ENCODE results near the gene KCNA4. TPM values are rescaled to one million over a fixed set of nuclear protein-coding genes. Genes with fewer than 3 reads are reported as not detected.
A peak's percentile ranks its signal among the peaks of the same experiment; 100 is the strongest.
"Not testable (repeated sequence)": the region's sequence is repeated elsewhere in the genome, so short reads cannot be mapped to it uniquely, and the experiment has no call there.

The KCNA4 gene
- total RNA-seq: not detected

- peak; percentile 75 for DNase-seq
Measured at GRCh38 chr11:30016588-30017363, at the start of gene KCNA4. TSS of gene KCNA4 (minus strand) at chr11:30017030. CDS start at chr11:30012678, 4,352 bp downstream.

GRCh38 chr11:30062103-30062502, 45.3 kb upstream of the KCNA4 start:
- DNase-seq: no peak

GRCh38 chr11:30059172-30059815, 42.5 kb upstream of the KCNA4 start:
- no peak for DNase-seq

- no peak for DNase-seq
Measured at GRCh38 chr11:30049214-30049613, 32.4 kb upstream of the KCNA4 start.

- DNase-seq: no peak
Measured at GRCh38 chr11:30046578-30046945, 29.7 kb upstream of the KCNA4 start.

GRCh38 chr11:30045921-30046577, 29.2 kb upstream of the KCNA4 start:
- DNase-seq: peak; percentile 72

- no peak for DNase-seq
Measured at GRCh38 chr11:30045144-30045543, 28.3 kb upstream of the KCNA4 start.

- DNase-seq: no peak
Measured at GRCh38 chr11:30041171-30041570, 24.3 kb upstream of the KCNA4 start.

GRCh38 chr11:30034746-30035145, 17.9 kb upstream of the KCNA4 start:
- not testable (repeated sequence) for DNase-seq

- DNase-seq: not testable (repeated sequence)
Measured at GRCh38 chr11:30034166-30034565, 17.3 kb upstream of the KCNA4 start.

GRCh38 chr11:30025396-30026139, 8.7 kb upstream of the KCNA4 start:
- no peak for DNase-seq

- DNase-seq: no peak
Measured at GRCh38 chr11:30023074-30023473, 6.2 kb upstream of the KCNA4 start.

- no peak for DNase-seq
Measured at GRCh38 chr11:30019481-30019880, 2.7 kb upstream of the KCNA4 start.

GRCh38 chr11:30018495-30018894, 1.7 kb upstream of the KCNA4 start:
- DNase-seq: no peak

GRCh38 chr11:30017445-30017895, 640 bp upstream of the KCNA4 start:
- peak; percentile 40 for DNase-seq

GRCh38 chr11:30015725-30016412, 961 bp downstream of the KCNA4 start:
- peak; percentile 3 for DNase-seq

- DNase-seq: no peak
Measured at GRCh38 chr11:30012346-30012745, 4.5 kb downstream of the KCNA4 start.

- no peak for DNase-seq
Measured at GRCh38 chr11:30009060-30009459, 7.8 kb downstream of the KCNA4 start.

- DNase-seq: no peak
Measured at GRCh38 chr11:30006876-30007275, 10.0 kb downstream of the KCNA4 start.

- no peak for DNase-seq
Measured at GRCh38 chr11:30002157-30002785, 14.6 kb downstream of the KCNA4 start.

GRCh38 chr11:30000986-30001750, 15.7 kb downstream of the KCNA4 start:
- no peak for DNase-seq
